Right renal pelvis (tissue), 4 donors: ENCODE data around the gene GID8. TPM values are rescaled to one million over a fixed set of nuclear protein-coding genes. Genes with fewer than 3 reads are reported as not detected.

ENCODE experiments used
- polyA plus RNA-seq, 4 donors: library from polyadenylated mRNA; unstranded; fragments of 120-200 nt; gene quantifications; one replicate each; pipeline ENCODE4 v1.2.1, GENCODE V29; 2013; ENCODE audit not compliant: insufficient read length in 4 of 4

Gene GID8
- polyA plus RNA-seq, 4 donors = 50.2 to 55.9 (median 50.9) TPM

Other genes starting within 250 kb of the GID8 start
- 1 to 10 TPM; 1.0 to 1.4 (median 1.2) TPM for gene NTSR1, start 229.3 kb upstream of the GID8 start, polyA plus RNA-seq
- gene MRGBP, start 141.7 kb upstream of the GID8 start, polyA plus RNA-seq = 10 to 100 TPM; 15.7 to 17.1 (median 16.6) TPM
- gene OGFR, start 133.3 kb upstream of the GID8 start, polyA plus RNA-seq = 10 to 100 TPM; 23.8 to 36.0 (median 25.0) TPM
- 10 to 100 TPM; 17.6 to 29.2 (median 24.0) TPM for gene COL9A3, start 121.1 kb upstream of the GID8 start, polyA plus RNA-seq
- 10 to 100 TPM; 12.7 to 13.4 (median 13.0) TPM for gene TCFL5, start 76.3 kb upstream of the GID8 start, polyA plus RNA-seq
- gene DIDO1, start 11.6 kb upstream of the GID8 start, polyA plus RNA-seq = 10 to 100 TPM; 52.3 to 61.3 (median 59.1) TPM
- 1 to 10 TPM; 1.3 to 2.0 (median 1.7) TPM for gene SLC17A9, start 14.6 kb downstream of the GID8 start, polyA plus RNA-seq
- under 1 TPM in 1 of 4 donors, not detected in 3; 0.08 TPM for gene BHLHE23, start 68.8 kb downstream of the GID8 start, polyA plus RNA-seq